Choroid plexus epithelial cell (primary cell): ENCODE results near the gene OPN1MW.
"Not testable (repeated sequence)": the region's sequence is repeated elsewhere in the genome, so short reads cannot be mapped to it uniquely, and the experiment has no call there.

Source experiments
- DNase-seq: peaks from one replicate; pipeline ENCODE4 v3.0.0-alpha.2; 2010; ENCODE audit warnings: low read depth
- H3K4me3 ChIP-seq: 2 replicates; pipeline ENCODE4 v1.5.1; 2011; ENCODE audit warnings: low read depth, mild to moderate bottlenecking, control low read depth, low read length, moderate library complexity

The OPN1MW gene

DNA sequence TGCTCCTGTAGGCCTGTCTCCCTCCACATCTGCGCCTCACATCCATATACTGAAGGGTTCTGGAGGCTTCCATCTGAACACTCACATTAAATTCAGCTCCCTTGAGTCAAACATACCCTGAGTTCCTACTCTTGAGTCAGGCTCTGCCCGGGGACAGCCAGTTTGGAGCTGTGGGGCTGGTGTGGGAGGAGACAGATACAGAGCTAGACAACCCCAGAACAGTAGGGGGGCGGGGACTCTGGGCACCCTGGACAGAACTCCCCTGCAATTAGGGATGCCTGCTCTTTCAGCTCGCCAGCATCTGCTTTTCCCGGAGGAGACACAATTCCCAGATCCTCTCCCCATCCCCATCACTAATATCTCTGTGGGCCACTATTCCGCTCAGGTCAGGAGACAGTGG lies 42.9 kb downstream of the OPN1MW start:
- not testable (repeated sequence) for H3K4me3 ChIP-seq, DNase-seq

DNA sequence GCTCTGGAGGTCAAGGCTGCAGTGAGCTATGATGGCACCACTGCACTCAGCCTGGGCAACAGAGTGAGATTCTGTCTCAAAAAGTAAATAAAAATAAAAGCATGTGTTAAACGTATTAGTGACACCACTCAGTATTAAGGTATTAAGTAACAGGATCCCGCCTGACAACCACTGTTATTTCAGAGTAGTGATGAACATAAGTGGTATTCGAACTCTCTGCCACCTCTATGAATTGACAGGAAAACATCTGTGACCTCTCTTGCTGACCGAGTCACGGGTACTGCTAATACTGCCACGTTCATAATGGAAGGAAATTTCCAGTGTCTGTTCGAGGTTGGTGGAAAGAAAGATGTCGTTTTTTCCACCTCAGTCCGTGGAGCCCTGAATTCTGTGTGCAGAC lies 44.3 kb downstream of the OPN1MW start:
- not testable (repeated sequence) for H3K4me3 ChIP-seq, DNase-seq

DNA sequence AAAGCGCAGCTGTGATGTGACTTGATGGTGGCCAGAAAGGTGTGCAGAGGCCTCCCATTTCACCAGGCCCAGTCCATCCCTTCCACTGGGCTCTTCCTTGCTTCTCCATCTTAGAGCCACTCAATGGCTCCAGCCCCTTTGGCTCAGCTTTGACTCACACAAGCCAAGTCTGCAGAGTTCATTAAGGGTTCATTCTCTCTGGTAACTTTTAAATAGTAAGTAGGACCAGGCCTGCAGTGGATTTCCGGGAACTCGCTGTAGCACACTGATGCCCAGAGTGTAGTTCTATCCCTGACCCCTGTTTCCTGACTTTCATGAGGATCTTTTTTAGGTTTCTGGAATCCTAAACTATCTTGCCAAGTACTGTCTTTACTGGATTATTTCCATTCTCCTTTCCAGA lies 49.0 kb downstream of the OPN1MW start:
- not testable (repeated sequence) for DNase-seq

DNA sequence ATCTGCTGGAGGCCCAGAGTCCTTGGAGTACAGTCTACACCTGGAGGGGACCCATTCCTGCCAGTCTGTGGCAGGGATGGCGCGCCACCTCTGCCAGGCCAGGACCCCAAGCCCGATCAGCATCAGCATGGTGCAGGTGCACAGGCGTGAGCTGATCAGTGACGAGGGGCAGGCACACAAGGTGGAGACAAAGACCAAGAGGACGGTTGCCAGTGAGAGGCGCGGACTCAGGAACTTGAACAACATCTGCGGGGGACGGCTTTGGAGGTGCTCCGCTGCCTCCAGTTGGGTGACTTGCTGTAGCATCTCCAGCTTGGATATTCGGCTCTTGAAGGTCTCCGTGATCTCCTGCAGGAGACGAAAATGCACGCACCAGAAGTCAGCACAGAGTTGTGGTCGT lies 51.2 kb downstream of the OPN1MW start:
- not testable (repeated sequence) for H3K4me3 ChIP-seq, DNase-seq

More for the DNA sequence above, 49.0 kb downstream of the OPN1MW start:
- H3K4me3 ChIP-seq: not testable (repeated sequence)

DNA sequence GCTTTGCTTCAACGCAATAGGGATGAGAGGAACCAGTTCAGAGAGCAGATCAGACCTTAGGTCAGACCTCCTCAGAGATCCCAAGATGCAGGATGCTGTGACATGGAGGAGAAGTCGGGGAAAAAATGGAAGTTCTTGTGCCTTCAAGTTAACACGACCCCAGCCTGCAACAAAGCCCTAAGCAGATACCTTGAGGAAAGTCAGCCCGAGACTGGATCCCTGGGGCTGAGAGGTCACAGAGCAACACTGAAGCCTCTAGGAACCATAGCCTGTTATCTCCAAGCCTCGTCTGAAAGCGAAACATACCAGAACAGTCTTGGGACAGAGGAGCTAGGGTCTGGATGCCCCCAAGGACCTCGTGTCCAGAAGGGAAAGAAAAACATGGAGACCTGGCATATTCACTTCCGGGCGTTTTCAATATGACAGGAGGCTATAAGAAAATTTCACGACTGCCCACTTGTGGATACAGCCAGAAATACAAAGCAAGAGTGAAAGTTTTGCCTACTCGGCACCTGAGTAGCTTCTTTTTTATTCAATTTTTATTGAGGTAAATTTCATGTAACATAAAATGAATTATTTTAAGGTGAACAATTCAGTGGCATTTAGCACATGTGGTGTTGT lies 56.7 kb downstream of the OPN1MW start:
- H3K4me3 ChIP-seq, DNase-seq: not testable (repeated sequence)

DNA sequence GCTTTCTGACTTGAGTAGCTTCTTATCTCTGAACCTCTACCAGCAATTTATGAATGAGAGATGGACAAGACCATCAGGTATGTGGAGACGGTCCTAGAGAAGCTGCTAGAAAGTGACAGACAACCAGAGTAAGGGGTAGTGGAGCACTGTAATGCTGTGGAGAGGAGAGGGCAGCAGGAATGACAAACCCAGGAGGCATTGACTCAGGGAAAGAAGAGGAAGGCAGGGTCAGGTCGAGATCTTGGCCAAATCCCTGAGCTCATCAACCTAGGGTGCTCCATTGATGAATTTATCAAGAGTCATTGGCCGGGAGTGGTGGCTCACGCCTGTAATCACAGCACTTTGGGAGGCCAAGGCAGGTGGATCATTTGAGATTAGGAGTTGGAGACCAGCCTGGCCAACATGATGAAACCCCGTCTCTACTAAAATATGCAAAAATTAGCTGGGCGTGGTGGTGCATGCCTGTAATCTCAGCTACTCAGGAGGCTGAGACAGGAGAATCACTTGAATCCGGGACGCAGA lies 57.6 kb downstream of the OPN1MW start:
- not testable (repeated sequence) for H3K4me3 ChIP-seq, DNase-seq
